ENCODE data around the gene PIGC. TPM values are rescaled to one million over a fixed set of nuclear protein-coding genes. Genes with fewer than 3 reads are reported as not detected.

Gene PIGC
- total and polyA plus RNA-seq, 10 of the 15 experiments (the other 5 are each of a cell fraction or from before 2014, with no cell fraction given): 11.0 to 37.3 (median 19.6) TPM

DNA sequence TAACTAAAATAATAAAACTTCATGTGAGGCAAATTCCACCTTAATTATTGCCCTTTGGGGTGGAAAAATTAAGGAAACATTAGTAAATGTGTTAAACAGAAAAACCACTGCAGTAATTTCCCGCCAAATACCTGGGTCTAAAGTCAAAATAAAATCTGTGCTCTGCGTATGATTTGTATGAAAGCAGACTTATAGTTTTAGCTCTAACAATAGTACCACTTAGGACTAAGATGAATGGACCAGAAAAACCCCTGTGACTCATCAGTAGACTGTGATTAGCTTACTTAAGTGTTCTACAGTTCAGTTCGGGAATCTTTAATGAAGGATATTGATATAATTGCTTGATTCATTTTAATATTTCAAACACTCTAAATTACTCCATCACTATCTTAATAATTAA, 46.6 kb downstream of the PIGC start (continued):
- TF ChIP-seq SPI1 (IDR thresholded peaks at IDR 0.05; ENCODE audit: borderline replicate concordance, insufficient read depth, low read depth, low read length) (no peak), SUZ12 (IDR thresholded peaks at IDR 0.05; ENCODE audit: unreplicated experiment) (no peak), MTA2 (IDR thresholded peaks at IDR 0.05; ENCODE audit: low read depth) (peak; percentile 81), CBX5 (IDR thresholded peaks at IDR 0.05; ENCODE audit: low read depth) (peak; percentile 30; the same call in 1 of the 2 replicates), POLR2AphosphoS2 (IDR thresholded peaks at IDR 0.05; ENCODE audit: low read depth, low read length) (no peak), STAT3 (IDR thresholded peaks at IDR 0.05; ENCODE audit: low read depth, low read length) (no peak), MTA3 (IDR thresholded peaks at IDR 0.05; ENCODE audit: borderline replicate concordance, low read length) (0 out of 2 replicates have a peak, but pooled peaks have one; percentile 68), RB1 (IDR thresholded peaks at IDR 0.05; ENCODE audit: borderline replicate concordance) (peak; percentile 80; the same call in 1 of the 2 replicates), TARDBP (IDR thresholded peaks at IDR 0.05; ENCODE audit: borderline replicate concordance) (no peak), CEBPB (IDR thresholded peaks at IDR 0.05; ENCODE audit: borderline replicate concordance in 1 of 2, low read depth in 2 of 2, low read length in 2 of 2) (0 out of 4 replicates have a peak, but pooled peaks of 1 of the 2 experiments have one; percentile 34), FOXK2 (IDR thresholded peaks at IDR 0.05) (no peak), MXI1 (IDR thresholded peaks at IDR 0.05; ENCODE audit: low read depth, low read length) (no peak), CBFB (IDR thresholded peaks at IDR 0.05; ENCODE audit: low read depth) (no peak), YBX1 (IDR thresholded peaks at IDR 0.05) (no peak), RUNX3 (IDR thresholded peaks at IDR 0.05; ENCODE audit: low read length) (peak; percentile 62), PAX8 (IDR thresholded peaks at IDR 0.05) (no peak), POLR2AphosphoS5 (IDR thresholded peaks at IDR 0.05; ENCODE audit: low read length) (no peak), ASH2L (IDR thresholded peaks at IDR 0.05; ENCODE audit: borderline replicate concordance, low read depth) (no peak), HDAC6 (IDR thresholded peaks at IDR 0.05; ENCODE audit: unreplicated experiment) (no peak), NRF1 (conservative IDR thresholded peaks at IDR 0.05; ENCODE audit: low read depth, low read length) (no peak), PML (IDR thresholded peaks at IDR 0.05; ENCODE audit: low read length) (no peak), KAT2A (conservative IDR thresholded peaks at IDR 0.05; ENCODE audit: control insufficient read depth, low read depth, low read length) (no peak)
- TF ChIP-seq, protein P1, sequence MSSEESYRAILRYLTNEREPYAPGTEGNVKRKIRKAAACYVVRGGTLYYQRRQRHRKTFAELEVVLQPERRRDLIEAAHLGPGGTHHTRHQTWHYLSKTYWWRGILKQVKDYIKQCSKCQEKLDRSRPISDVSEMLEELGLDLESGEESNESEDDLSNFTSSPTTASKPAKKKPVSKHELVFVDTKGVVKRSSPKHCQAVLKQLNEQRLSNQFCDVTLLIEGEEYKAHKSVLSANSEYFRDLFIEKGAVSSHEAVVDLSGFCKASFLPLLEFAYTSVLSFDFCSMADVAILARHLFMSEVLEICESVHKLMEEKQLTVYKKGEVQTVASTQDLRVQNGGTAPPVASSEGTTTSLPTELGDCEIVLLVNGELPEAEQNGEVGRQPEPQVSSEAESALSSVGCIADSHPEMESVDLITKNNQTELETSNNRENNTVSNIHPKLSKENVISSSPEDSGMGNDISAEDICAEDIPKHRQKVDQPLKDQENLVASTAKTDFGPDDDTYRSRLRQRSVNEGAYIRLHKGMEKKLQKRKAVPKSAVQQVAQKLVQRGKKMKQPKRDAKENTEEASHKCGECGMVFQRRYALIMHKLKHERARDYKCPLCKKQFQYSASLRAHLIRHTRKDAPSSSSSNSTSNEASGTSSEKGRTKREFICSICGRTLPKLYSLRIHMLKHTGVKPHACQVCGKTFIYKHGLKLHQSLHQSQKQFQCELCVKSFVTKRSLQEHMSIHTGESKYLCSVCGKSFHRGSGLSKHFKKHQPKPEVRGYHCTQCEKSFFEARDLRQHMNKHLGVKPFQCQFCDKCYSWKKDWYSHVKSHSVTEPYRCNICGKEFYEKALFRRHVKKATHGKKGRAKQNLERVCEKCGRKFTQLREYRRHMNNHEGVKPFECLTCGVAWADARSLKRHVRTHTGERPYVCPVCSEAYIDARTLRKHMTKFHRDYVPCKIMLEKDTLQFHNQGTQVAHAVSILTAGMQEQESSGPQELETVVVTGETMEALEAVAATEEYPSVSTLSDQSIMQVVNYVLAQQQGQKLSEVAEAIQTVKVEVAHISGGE (CRISPR knock-in tag; IDR thresholded peaks at IDR 0.05): no peak
- TF ChIP-seq, protein P2, sequence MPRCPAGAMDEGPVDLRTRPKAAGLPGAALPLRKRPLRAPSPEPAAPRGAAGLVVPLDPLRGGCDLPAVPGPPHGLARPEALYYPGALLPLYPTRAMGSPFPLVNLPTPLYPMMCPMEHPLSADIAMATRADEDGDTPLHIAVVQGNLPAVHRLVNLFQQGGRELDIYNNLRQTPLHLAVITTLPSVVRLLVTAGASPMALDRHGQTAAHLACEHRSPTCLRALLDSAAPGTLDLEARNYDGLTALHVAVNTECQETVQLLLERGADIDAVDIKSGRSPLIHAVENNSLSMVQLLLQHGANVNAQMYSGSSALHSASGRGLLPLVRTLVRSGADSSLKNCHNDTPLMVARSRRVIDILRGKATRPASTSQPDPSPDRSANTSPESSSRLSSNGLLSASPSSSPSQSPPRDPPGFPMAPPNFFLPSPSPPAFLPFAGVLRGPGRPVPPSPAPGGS (IDR thresholded peaks at IDR 0.05; ENCODE audit: borderline replicate concordance, insufficient read depth, low read depth, low read length, poor library complexity, severe bottlenecking): no peak
- TF ChIP-seq, protein P3, sequence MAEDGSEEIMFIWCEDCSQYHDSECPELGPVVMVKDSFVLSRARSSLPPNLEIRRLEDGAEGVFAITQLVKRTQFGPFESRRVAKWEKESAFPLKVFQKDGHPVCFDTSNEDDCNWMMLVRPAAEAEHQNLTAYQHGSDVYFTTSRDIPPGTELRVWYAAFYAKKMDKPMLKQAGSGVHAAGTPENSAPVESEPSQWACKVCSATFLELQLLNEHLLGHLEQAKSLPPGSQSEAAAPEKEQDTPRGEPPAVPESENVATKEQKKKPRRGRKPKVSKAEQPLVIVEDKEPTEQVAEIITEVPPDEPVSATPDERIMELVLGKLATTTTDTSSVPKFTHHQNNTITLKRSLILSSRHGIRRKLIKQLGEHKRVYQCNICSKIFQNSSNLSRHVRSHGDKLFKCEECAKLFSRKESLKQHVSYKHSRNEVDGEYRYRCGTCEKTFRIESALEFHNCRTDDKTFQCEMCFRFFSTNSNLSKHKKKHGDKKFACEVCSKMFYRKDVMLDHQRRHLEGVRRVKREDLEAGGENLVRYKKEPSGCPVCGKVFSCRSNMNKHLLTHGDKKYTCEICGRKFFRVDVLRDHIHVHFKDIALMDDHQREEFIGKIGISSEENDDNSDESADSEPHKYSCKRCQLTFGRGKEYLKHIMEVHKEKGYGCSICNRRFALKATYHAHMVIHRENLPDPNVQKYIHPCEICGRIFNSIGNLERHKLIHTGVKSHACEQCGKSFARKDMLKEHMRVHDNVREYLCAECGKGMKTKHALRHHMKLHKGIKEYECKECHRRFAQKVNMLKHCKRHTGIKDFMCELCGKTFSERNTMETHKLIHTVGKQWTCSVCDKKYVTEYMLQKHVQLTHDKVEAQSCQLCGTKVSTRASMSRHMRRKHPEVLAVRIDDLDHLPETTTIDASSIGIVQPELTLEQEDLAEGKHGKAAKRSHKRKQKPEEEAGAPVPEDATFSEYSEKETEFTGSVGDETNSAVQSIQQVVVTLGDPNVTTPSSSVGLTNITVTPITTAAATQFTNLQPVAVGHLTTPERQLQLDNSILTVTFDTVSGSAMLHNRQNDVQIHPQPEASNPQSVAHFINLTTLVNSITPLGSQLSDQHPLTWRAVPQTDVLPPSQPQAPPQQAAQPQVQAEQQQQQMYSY (CRISPR knock-in tag; IDR thresholded peaks at IDR 0.05): no peak

All from GM12878 (cell line).